Loucy (cell line): ENCODE data around the gene LAMA4.

Source experiments
- H2AFZ ChIP-seq: fragments of 200-600 bp; sonication (generic); 2 replicates; pipeline ENCODE4 v1.6.0; 2016; ENCODE audit warnings: antibody characterized with exemption, mild to moderate bottlenecking, low read length, moderate library complexity
- H3F3A ChIP-seq: fragments of 200-600 bp; 2 replicates; pipeline ENCODE4 v1.6.0; 2016; ENCODE audit warnings: antibody characterized with exemption, low read depth, mild to moderate bottlenecking
- H3K27me3 ChIP-seq: fragments of 200-600 bp; sonication (generic); 2 replicates; pipeline ENCODE4 v1.6.1; 2014; ENCODE audit warnings: low read length, mild to moderate bottlenecking; ENCODE audit not compliant: insufficient read depth, poor library complexity, severe bottlenecking
- H3K36me3 ChIP-seq: fragments of 200-600 bp; sonication (generic); 2 replicates; pipeline ENCODE4 v1.6.1; 2016; ENCODE audit warnings: low read length; ENCODE audit not compliant: insufficient read depth
- H3K4me1 ChIP-seq: fragments of 200-600 bp; sonication (generic); 2 replicates; pipeline ENCODE4 v1.5.1; 2014; ENCODE audit warnings: low read length, mild to moderate bottlenecking; ENCODE audit not compliant: insufficient read depth, poor library complexity, severe bottlenecking
- H3K4me2 ChIP-seq: fragments of 200-600 bp; sonication (generic); 2 replicates; pipeline ENCODE4 v1.6.0; 2014; ENCODE audit warnings: antibody characterized with exemption, low read length, low read depth, mild to moderate bottlenecking; ENCODE audit not compliant: poor library complexity, severe bottlenecking
- H3K4me3 ChIP-seq: fragments of 200-600 bp; sonication (generic); 2 replicates; pipeline ENCODE4 v1.5.1; 2014; ENCODE audit warnings: low read length, mild to moderate bottlenecking, mixed read lengths; ENCODE audit not compliant: poor library complexity, severe bottlenecking
- H3K79me2 ChIP-seq: fragments of 200-600 bp; sonication (generic); 2 replicates; pipeline ENCODE4 v1.6.1; 2014; ENCODE audit warnings: low read length; ENCODE audit not compliant: insufficient read depth
- H3K9ac ChIP-seq: fragments of 200-600 bp; sonication (generic); 2 replicates; pipeline ENCODE4 v1.6.0; 2014; ENCODE audit warnings: mild to moderate bottlenecking, low read depth, low read length, moderate library complexity; ENCODE audit not compliant: poor library complexity, severe bottlenecking
- H3K9me2 ChIP-seq: fragments of 200-600 bp; sonication (generic); replicated peaks from 2 replicates; pipeline ENCODE4 v1.6.1; 2016; ENCODE audit warnings: low read depth, low read length, mixed read lengths
- H3K9me3 ChIP-seq: fragments of 200-600 bp; sonication (generic); 2 replicates; pipeline ENCODE4 v1.6.1; 2014; ENCODE audit warnings: mild to moderate bottlenecking, antibody characterized with exemption, low read length, low read depth; ENCODE audit not compliant: insufficient read depth
- H4K20me1 ChIP-seq: fragments of 200-600 bp; sonication (generic); 2 replicates; pipeline ENCODE4 v1.6.0; 2014; ENCODE audit warnings: antibody characterized with exemption, low read length, mild to moderate bottlenecking; ENCODE audit not compliant: insufficient read depth, poor library complexity, severe bottlenecking
- EZH2phosphoT487 ChIP-seq: fragments of 200-600 bp; IDR thresholded peaks from 2 replicates; pipeline ENCODE4 v1.6.1; 2018; ENCODE audit warnings: antibody characterized with exemption, mild to moderate bottlenecking, moderate library complexity, borderline replicate concordance
- TF ChIP-seq, protein P1 (sequence below): fragments of 200-600 bp; sonication (generic); conservative IDR thresholded peaks from 2 replicates; pipeline ENCODE4 v1.5.1; 2014; ENCODE audit warnings: mild to moderate bottlenecking, antibody characterized with exemption, low read length

Gene LAMA4

DNA sequence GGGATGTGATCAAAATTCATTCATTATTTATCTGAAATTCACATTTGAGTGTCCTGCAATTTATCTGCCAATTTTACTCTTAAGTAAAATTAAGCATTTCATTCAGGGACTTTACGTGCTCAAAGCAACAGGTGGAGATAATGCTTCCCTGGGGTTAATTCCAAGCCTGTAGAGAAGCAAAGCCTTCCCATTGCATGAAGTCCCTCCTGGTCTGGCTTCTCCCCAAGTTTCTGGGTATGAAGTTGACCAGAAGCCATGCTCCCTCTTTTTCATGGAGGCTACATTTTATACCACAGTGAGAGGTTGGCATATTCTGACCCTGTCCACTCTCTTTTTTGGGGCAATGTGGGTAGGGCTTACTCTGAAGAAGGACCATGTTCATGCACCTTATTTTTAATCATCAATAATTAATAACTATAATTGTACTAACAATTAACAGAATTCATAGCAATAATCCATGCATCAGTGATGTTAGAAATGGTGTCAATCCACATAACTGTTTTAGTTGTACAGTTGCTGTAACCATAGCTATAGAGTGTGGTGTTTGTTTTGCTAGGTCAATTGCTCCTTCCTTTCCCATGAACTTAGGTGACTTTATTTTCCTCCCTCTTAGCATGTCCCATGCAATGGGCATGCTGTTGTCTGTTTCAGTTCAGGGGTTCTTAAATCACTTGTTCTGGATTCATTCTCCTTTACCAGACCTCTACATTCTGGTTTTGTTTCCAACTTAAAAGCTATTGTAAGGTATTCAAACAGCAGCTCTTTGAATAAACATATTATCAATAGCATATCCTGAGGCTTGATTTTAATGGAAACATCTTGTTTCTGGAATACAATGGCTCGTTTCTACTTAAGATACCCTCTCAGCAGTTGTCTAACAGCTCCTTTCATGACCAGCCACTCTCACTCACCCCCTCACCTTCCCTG is 1.5 kb downstream of the LAMA4 start:
- Histone ChIP-seq H3K79me2 (no peaks in the 10 kb centered on the region), H2AFZ (no peak overlapping the region), H3K9ac (no peak overlapping the region)

DNA sequence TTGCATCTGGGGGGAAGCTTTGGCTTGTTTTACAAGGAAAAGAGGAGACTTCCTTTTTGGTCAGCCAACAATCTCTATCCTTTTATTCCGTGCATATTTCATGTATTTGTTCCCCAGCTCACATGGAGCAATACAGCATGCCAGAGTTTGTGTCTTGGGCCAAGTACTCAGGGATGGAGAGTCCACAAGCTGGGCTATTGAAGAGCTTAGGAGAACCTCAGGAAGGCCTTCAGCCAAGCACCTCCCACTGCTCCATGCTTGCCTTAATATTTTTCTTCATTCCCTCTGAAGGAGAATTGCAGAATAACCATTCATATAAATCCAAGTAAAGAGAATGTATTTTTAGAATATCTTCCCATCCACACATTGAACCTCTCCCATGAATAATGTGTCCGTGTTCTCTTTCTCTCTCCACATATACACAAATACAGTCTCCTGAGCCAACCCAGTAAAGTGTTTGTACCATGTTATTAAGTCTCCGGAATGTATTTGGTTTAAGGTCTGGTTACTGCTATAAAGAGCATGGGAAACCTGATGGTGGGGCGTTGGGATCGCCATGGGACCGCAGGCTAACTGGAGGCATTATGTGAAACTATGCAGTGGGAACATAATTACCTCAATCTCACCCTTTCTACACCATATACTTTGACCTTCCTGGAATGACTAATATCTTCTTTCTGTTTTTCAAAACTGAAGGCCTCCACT is 3.0 kb downstream of the LAMA4 start:
- Histone ChIP-seq H3K36me3 (no peaks in the 10 kb centered on the region), H4K20me1 (no peaks in the 10 kb centered on the region), H3K9me3 (no peaks in the 10 kb centered on the region), H3K79me2 (no peaks in the 10 kb centered on the region), H3K4me3 (no peak overlapping the region), H3K4me2 (no peak overlapping the region), H3K9ac (no peak overlapping the region), H3K9me2 (no peaks in the 10 kb centered on the region), H3K4me1 (no peaks in the 10 kb centered on the region), H3K27me3 (peaks cover 30% of the 10 kb centered on the region), H3F3A (no peaks in the 10 kb centered on the region), H2AFZ (no peak overlapping the region)
- TF ChIP-seq EZH2phosphoT487 = no peak
- TF ChIP-seq, protein P1, sequence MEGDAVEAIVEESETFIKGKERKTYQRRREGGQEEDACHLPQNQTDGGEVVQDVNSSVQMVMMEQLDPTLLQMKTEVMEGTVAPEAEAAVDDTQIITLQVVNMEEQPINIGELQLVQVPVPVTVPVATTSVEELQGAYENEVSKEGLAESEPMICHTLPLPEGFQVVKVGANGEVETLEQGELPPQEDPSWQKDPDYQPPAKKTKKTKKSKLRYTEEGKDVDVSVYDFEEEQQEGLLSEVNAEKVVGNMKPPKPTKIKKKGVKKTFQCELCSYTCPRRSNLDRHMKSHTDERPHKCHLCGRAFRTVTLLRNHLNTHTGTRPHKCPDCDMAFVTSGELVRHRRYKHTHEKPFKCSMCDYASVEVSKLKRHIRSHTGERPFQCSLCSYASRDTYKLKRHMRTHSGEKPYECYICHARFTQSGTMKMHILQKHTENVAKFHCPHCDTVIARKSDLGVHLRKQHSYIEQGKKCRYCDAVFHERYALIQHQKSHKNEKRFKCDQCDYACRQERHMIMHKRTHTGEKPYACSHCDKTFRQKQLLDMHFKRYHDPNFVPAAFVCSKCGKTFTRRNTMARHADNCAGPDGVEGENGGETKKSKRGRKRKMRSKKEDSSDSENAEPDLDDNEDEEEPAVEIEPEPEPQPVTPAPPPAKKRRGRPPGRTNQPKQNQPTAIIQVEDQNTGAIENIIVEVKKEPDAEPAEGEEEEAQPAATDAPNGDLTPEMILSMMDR = no peak

More for the DNA sequence above, 1.5 kb downstream of the LAMA4 start:
- Histone ChIP-seq H3K27me3 (peaks cover 35% of the 10 kb centered on the region), H3F3A (no peaks in the 10 kb centered on the region), H3K9me2 (no peaks in the 10 kb centered on the region), H4K20me1 (no peaks in the 10 kb centered on the region), H3K4me2 (no peak overlapping the region), H3K9me3 (no peaks in the 10 kb centered on the region), H3K4me3 (no peak overlapping the region), H3K36me3 (no peaks in the 10 kb centered on the region), H3K4me1 (no peaks in the 10 kb centered on the region)
- no peak for TF ChIP-seq EZH2phosphoT487
- TF ChIP-seq, protein P1 = no peak

GRCh38 chr6:112249489-112249888 is 4.9 kb downstream of the LAMA4 start:
- Histone ChIP-seq H3K9ac (no peak overlapping the region), H3K79me2 (no peaks in the 10 kb centered on the region), H3K36me3 (no peaks in the 10 kb centered on the region), H3K4me3 (no peak overlapping the region), H2AFZ (no peak overlapping the region), H3K9me2 (no peaks in the 10 kb centered on the region), H4K20me1 (no peaks in the 10 kb centered on the region), H3K4me2 (no peak overlapping the region), H3K27me3 (peaks cover 26% of the 10 kb centered on the region), H3K4me1 (no peaks in the 10 kb centered on the region), H3K9me3 (no peaks in the 10 kb centered on the region), H3F3A (no peaks in the 10 kb centered on the region)
- no peak for TF ChIP-seq EZH2phosphoT487
- TF ChIP-seq, protein P1 = no peak
